K562 (cell line): ENCODE data around the gene SEC16A. TPM values are rescaled to one million over a fixed set of nuclear protein-coding genes. Genes with fewer than 3 reads are reported as not detected.

Source experiments
- ATAC-seq: fragments of 200-7000 bp; cut with Tn5 transposase; 3 replicates; pipeline ENCODE4 v1.9.1; 2020; ENCODE audit warnings: moderate library complexity
- BruUV-seq: library from RNA; stranded (reverse); fragments of 400-500 nt; replicated peaks from 2 replicates; lab custom pipeline; 2021; lab: Mats Ljungman, UMichigan
- CTCF ChIA-PET: fragments of 300-600 bp; formaldehyde crosslinking; extraction: SDS; loops from one replicate; lab custom pipeline; 2021; ENCODE audit warnings: low intra/inter-chr PET ratio; lab: Yijun Ruan, JAX
- POLR2A ChIA-PET: fragments of 300-600, 350-650 bp; sonication (Branson Sonifier 250); formaldehyde crosslinking; extraction: SDS; loops from one replicate; lab custom pipeline; 2021; ENCODE audit warnings: antibody characterized with exemption, inconsistent platforms; lab: Yijun Ruan, JAX
- DNase-seq, 4 experiments: peaks; one replicate each; pipeline versions ENCODE4 v3.0.0 to v3.0.0-alpha.2; 2011 to 2018; ENCODE audit warnings: low spot score in 3 of 4, mixed read lengths in 3 of 4; ENCODE audit errors: extremely low read depth in 1 of 4
- FAIRE-seq: peaks from 2 replicates; lab custom pipeline; 2011; peaks lifted over from hg19 to GRCh38; lab: Jason Lieb, UNC
- H2AFZ ChIP-seq: 2 replicates; pipeline ENCODE4 v1.6.0; 2011; ENCODE audit warnings: low read depth, low read length, control low read depth, inconsistent platforms
- H3K27ac ChIP-seq: fragments of 200-600 bp; 3 replicates; pipeline ENCODE4 v1.8.0; 2011; ENCODE audit warnings: low read depth, mild to moderate bottlenecking, control low read depth, inconsistent platforms, low read length, moderate library complexity, mixed read lengths; ENCODE audit errors: extremely low read depth
- H3K27me3 ChIP-seq, 2 experiments: fragments of 300-600 bp in 1 of 2; 2 replicates in 1 of 2; 3 replicates in 1 of 2; pipeline versions ENCODE4 v1.6.0 to v1.8.0; 2011; ENCODE audit warnings: inconsistent platforms in 2 of 2, low read length in 2 of 2, mild to moderate bottlenecking in 1 of 2, mixed read lengths in 1 of 2, moderate library complexity in 1 of 2; ENCODE audit not compliant: control insufficient read depth in 2 of 2, insufficient read depth in 2 of 2
- H3K36me3 ChIP-seq: fragments of 300-600 bp; 3 replicates; pipeline ENCODE4 v1.8.0; 2011; ENCODE audit warnings: mild to moderate bottlenecking, low read length, inconsistent platforms; ENCODE audit not compliant: control insufficient read depth, insufficient read depth
- H3K4me1 ChIP-seq, 2 experiments: fragments of 200-600 bp in 1 of 2; replicated peaks in 1 of 2; 2 replicates in 1 of 2; 3 replicates in 1 of 2; pipeline versions ENCODE4 v1.5.1 to v1.8.0; 2011; ENCODE audit warnings: inconsistent platforms in 2 of 2, low read length in 2 of 2, mild to moderate bottlenecking in 1 of 2, mixed read lengths in 1 of 2, moderate library complexity in 1 of 2; ENCODE audit not compliant: control insufficient read depth in 2 of 2, insufficient read depth in 2 of 2
- H3K4me2 ChIP-seq: 2 replicates; pipeline ENCODE4 v1.6.1; 2011; ENCODE audit warnings: low read length, control low read depth, inconsistent platforms, mixed read lengths; ENCODE audit not compliant: insufficient read depth
- H3K4me3 ChIP-seq: fragments of 200-600 bp; sonication (generic), shearing (Covaris generic); 2 replicates; pipeline ENCODE4 v1.5.1; 2016; ENCODE audit warnings: control low read depth, inconsistent platforms
- H3K79me2 ChIP-seq: fragments of 200-600 bp; 3 replicates; pipeline ENCODE4 v1.8.0; 2011; ENCODE audit warnings: low read length, inconsistent platforms; ENCODE audit not compliant: control insufficient read depth, insufficient read depth
- H3K9ac ChIP-seq, 2 experiments: 2 replicates each; pipeline versions ENCODE4 v1.6.0 to v1.6.1; 2011; ENCODE audit warnings: low read depth in 2 of 2, low read length in 2 of 2, control low read depth in 1 of 2, inconsistent platforms in 1 of 2, mild to moderate bottlenecking in 1 of 2, mixed read lengths in 1 of 2; ENCODE audit not compliant: insufficient read depth in 1 of 2
- H3K9me1 ChIP-seq: one replicate; pipeline ENCODE4 v1.6.0; 2011; ENCODE audit warnings: inconsistent platforms, mild to moderate bottlenecking, low read length, moderate library complexity; ENCODE audit not compliant: control insufficient read depth, insufficient read depth
- H3K9me3 ChIP-seq: replicated peaks from 2 replicates; pipeline ENCODE4 v1.5.1; 2011; ENCODE audit warnings: low read depth, low read length, inconsistent platforms; ENCODE audit not compliant: control insufficient read depth, insufficient read depth
- H4K20me1 ChIP-seq: replicated peaks from 2 replicates; pipeline ENCODE4 v1.6.1; 2011; ENCODE audit warnings: low read length, inconsistent platforms, mixed read lengths; ENCODE audit not compliant: control insufficient read depth, insufficient read depth
- CUX1 ChIP-seq: fragments of 200-800 bp; sonication (Bioruptor generic); IDR thresholded peaks from 2 replicates; pipeline ENCODE4 v1.6.1; 2016; ENCODE audit warnings: missing genetic modification characterization, missing compliant biosample characterization
- DPF2 ChIP-seq: fragments of 450-650 bp; IDR thresholded peaks from 2 replicates; pipeline ENCODE4 v1.6.1; 2016
- MCM5 ChIP-seq: fragments of 450-650 bp; IDR thresholded peaks from 2 replicates; pipeline ENCODE4 v1.6.1; 2016; ENCODE audit warnings: low read depth
- RCOR1 ChIP-seq, 2 experiments: IDR thresholded peaks; 2 replicates each; pipeline ENCODE4 v1.6.1; 2012; ENCODE audit warnings: low read depth in 2 of 2, low read length in 2 of 2, borderline replicate concordance in 1 of 2, improper control_type of control experiment in 1 of 2
- RFX5 ChIP-seq: IDR thresholded peaks from 2 replicates; pipeline ENCODE4 v1.6.1; 2011; ENCODE audit warnings: low read depth, mild to moderate bottlenecking, improper control_type of control experiment, low read length
- TSC22D4 ChIP-seq: fragments of 450-650 bp; IDR thresholded peaks from 2 replicates; pipeline ENCODE4 v1.6.1; 2016; ENCODE audit warnings: missing genetic modification characterization, missing biosample characterization, control low read depth
- ZBTB7A ChIP-seq: IDR thresholded peaks from 2 replicates; pipeline ENCODE4 v1.6.1; 2011; ENCODE audit warnings: low read depth, mild to moderate bottlenecking, low read length, moderate library complexity, borderline replicate concordance; ENCODE audit not compliant: control insufficient read depth
- ZC3H11A ChIP-seq: IDR thresholded peaks from 2 replicates; pipeline ENCODE4 v1.6.1; 2012; ENCODE audit warnings: low read depth, low read length, improper control_type of control experiment
- ZFPM2 ChIP-seq: fragments of 250-450 bp; sonication (Bioruptor Pico); IDR thresholded peaks from 2 replicates; pipeline ENCODE4 v1.5.1; 2022; ENCODE audit warnings: mild to moderate bottlenecking
- ZNF212 ChIP-seq: fragments of 450-650 bp; formaldehyde crosslinking; IDR thresholded peaks from 2 replicates; pipeline ENCODE4 v1.4.0; 2020; ENCODE audit warnings: mild to moderate bottlenecking
- ZNF263 ChIP-seq: sonication (generic); formaldehyde crosslinking; IDR thresholded peaks from 2 replicates; pipeline ENCODE4 v1.8.0; 2022; ENCODE audit warnings: mild to moderate bottlenecking, missing genetic modification reagents, borderline replicate concordance
- ZNF324 ChIP-seq: fragments of 250-450 bp; sonication (Bioruptor Pico); IDR thresholded peaks from 2 replicates; pipeline ENCODE4 v1.4.0; 2020; ENCODE audit warnings: mild to moderate bottlenecking
- ZNF431 ChIP-seq: sonication (generic); formaldehyde crosslinking; IDR thresholded peaks from 2 replicates; pipeline ENCODE4 v1.8.0; 2022; ENCODE audit warnings: mild to moderate bottlenecking, missing genetic modification reagents
- ZNF589 ChIP-seq: fragments of 200-800 bp; sonication (Bioruptor generic); IDR thresholded peaks from 2 replicates; pipeline ENCODE4 v1.6.1; 2016; ENCODE audit warnings: low read depth, missing genetic modification characterization, missing compliant biosample characterization
- ZNF766 ChIP-seq: fragments of 200-800 bp; sonication (Bioruptor generic); conservative IDR thresholded peaks from 2 replicates; pipeline ENCODE4 v1.6.1; 2016; ENCODE audit warnings: missing genetic modification characterization, missing compliant biosample characterization
- WGBS: fragments of 100-300 bp; shearing (Covaris generic); methylation state at CpG from one replicate; pipeline ENCODE4 v1.1.6; 2016; ENCODE audit warnings: low coverage, mixed read lengths; ENCODE audit not compliant: insufficient coverage; ENCODE audit errors: missing lambda C conversion rate; 5-methylcytosine and 5-hydroxymethylcytosine counted together
- in situ Hi-C: fragments of 300-500 bp; cut with MboI; formaldehyde crosslinking; loops from 4 replicates; pipeline ENCODE4 v1.15.0; 2018; ENCODE audit warnings: inconsistent platforms, mixed read lengths
- intact Hi-C: fragments of 100-400 bp; cut with micrococcal nuclease; formaldehyde crosslinking; loops from 2 replicates; pipeline ENCODE4 v1.14.2; 2022
- polyA plus RNA-seq, 8 experiments: library from polyadenylated mRNA; depleted of rRNA in 4 of 8; stranded (reverse) in 5 of 8; unstranded in 3 of 8; fragments of >200 nt; fragmentation: Nextera tagmentation in 2 of 8; fragmentation: Illumina TruSeq in 1 of 8; extraction: Ambion mirVana in 2 of 8; extraction: Trizol in 1 of 8; gene quantifications; 2 replicates each; pipeline versions ENCODE4 v1.2.1 to v1.2.3, GENCODE V29; 2011 to 2014; ENCODE audit warnings: inconsistent platforms in 1 of 8, missing spikeins in 1 of 8
- total RNA-seq, 7 experiments: library from RNA; depleted of rRNA in 6 of 7; stranded (reverse); fragments of >200 nt in 6 of 7; fragmentation: Illumina TruSeq in 2 of 7; extraction: Trizol in 2 of 7; gene quantifications; 2 replicates each; pipeline versions ENCODE4 v1.2.1 to v1.2.3, GENCODE V29; 2011 to 2021; ENCODE audit warnings: low replicate concordance in 1 of 7
- TF ChIP-seq, protein P1 (sequence below), 2 experiments: fragments of 250-450 bp in 1 of 2; fragments of 450-650 bp in 1 of 2; sonication (Bioruptor Pico) in 1 of 2; IDR thresholded peaks; 2 replicates each; pipeline versions ENCODE4 v1.6.1 to v1.8.0; 2016 to 2021; ENCODE audit warnings: mild to moderate bottlenecking in 2 of 2, moderate library complexity in 2 of 2, missing compliant biosample characterization in 1 of 2, missing genetic modification characterization in 1 of 2
- TF ChIP-seq, protein P2 (sequence below): fragments of 250-450 bp; sonication (Bioruptor Pico); IDR thresholded peaks from 2 replicates; pipeline ENCODE4 v1.8.0; 2022; ENCODE audit warnings: moderate library complexity, mild to moderate bottlenecking, inconsistent platforms

SEC16A gene
- total and polyA plus RNA-seq, 9 of the 15 experiments (the other 6 are each of a cell fraction or from before 2014, with no cell fraction given), result 8.3 to 62.8 (median 14.0) TPM

GRCh38 chr9:136510561-136510960 is 27.7 kb upstream of the SEC16A start (continued):
- TF ChIP-seq, protein P1, sequence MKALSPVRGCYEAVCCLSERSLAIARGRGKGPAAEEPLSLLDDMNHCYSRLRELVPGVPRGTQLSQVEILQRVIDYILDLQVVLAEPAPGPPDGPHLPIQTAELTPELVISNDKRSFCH (CRISPR knock-in tag; IDR thresholded peaks at IDR 0.05), result no peak
- TF ChIP-seq, protein P1 (tag; IDR thresholded peaks at IDR 0.05), result no peak
- TF ChIP-seq ZNF766 (CRISPR knock-in tag) (no peak), DPF2 (no peak), RCOR1 (IDR thresholded peaks at IDR 0.05; ENCODE audit: borderline replicate concordance in 1 of 2, low read depth in 2 of 2, low read length in 2 of 2) (no peak), ZNF324 (CRISPR knock-in tag) (no peak)

GRCh38 chr9:136509549-136509948 is 26.7 kb upstream of the SEC16A start:
- no peak overlapping the region for H3K9ac ChIP-seq
- no peaks in the 10 kb centered on the region for H3K27me3 ChIP-seq
- in situ Hi-C loops (no loop called here), intact Hi-C loops (no loop called here)
- no peak overlapping the region for H3K4me3 ChIP-seq
- CTCF ChIA-PET, result no interaction called here
- 94% methylated on average over 24 of the region's 27 CpGs for WGBS
- no peak overlapping the region for H3K27ac ChIP-seq
- no peaks in the 10 kb centered on the region for H3K9me3 ChIP-seq
- no peaks in the 10 kb centered on the region for H4K20me1 ChIP-seq
- peaks cover 7% of the 10 kb centered on the region; the same call in 1 of the 3 replicates for H3K79me2 ChIP-seq
- BruUV-seq, result no TSS peak
- FAIRE-seq (no peak), ATAC-seq (no peak), DNase-seq (no peak)
- H3K36me3 ChIP-seq, result peaks cover 79% of the 10 kb centered on the region; the same call in 2 of the 3 replicates
- no peak overlapping the region for H2AFZ ChIP-seq
- H3K4me1 ChIP-seq, result peaks cover 16 to 48% of the 10 kb centered on the region in 2 experiments
- no peak overlapping the region for H3K4me2 ChIP-seq
- POLR2A ChIA-PET, result interaction anchor here (0.7 kb wide), 1 partner anchor 36 kb away, joined by 3 read pairs; no protein-coding TSS in a partner anchor
- peaks cover 6% of the 10 kb centered on the region for H3K9me1 ChIP-seq
- no peak for TF ChIP-seq ZNF589 (CRISPR knock-in tag)
- TF ChIP-seq MCM5, result no peak
- TF ChIP-seq, protein P2, sequence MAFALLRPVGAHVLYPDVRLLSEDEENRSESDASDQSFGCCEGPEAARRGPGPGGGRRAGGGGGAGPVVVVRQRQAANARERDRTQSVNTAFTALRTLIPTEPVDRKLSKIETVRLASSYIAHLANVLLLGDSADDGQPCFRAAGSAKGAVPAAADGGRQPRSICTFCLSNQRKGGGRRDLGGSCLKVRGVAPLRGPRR, result no peak
- TF ChIP-seq TSC22D4, result no peak
- TF ChIP-seq ZBTB7A, result no peak
- TF ChIP-seq CUX1 (CRISPR knock-in tag), result no peak
- TF ChIP-seq ZNF263 (CRISPR knock-in tag), result no peak
- no peak for TF ChIP-seq ZC3H11A
- TF ChIP-seq ZNF431 (CRISPR knock-in tag), result no peak
- TF ChIP-seq ZNF212 (CRISPR knock-in tag), result no peak
- TF ChIP-seq RFX5, result no peak
- no peak for TF ChIP-seq ZFPM2 (CRISPR knock-in tag)
